HepG2 (cell line): ENCODE results near the gene RTRAF. TPM values are rescaled to one million over a fixed set of nuclear protein-coding genes. Genes with fewer than 3 reads are reported as not detected.

ENCODE experiments used
- ATAC-seq: fragments of 200-7000 bp; cut with Tn5 transposase; 3 replicates; pipeline ENCODE4 v1.9.1; 2020; ENCODE audit warnings: mild to moderate bottlenecking, moderate library complexity
- BruUV-seq: library from RNA; stranded (reverse); fragments of 400-500 nt; replicated peaks from 2 replicates; lab custom pipeline; 2021; lab: Mats Ljungman, UMichigan
- CTCF ChIA-PET: fragments of 300-600 bp; formaldehyde crosslinking; extraction: SDS; loops from one replicate; lab custom pipeline; 2021; ENCODE audit warnings: low total read pairs, inconsistent platforms, low intra/inter-chr PET ratio; lab: Yijun Ruan, JAX
- POLR2A ChIA-PET: fragments of 350-600 bp; sonication (Branson Sonifier 250); formaldehyde crosslinking; loops from one replicate; lab custom pipeline; 2020; ENCODE audit warnings: antibody characterized with exemption, inconsistent platforms; lab: Yijun Ruan, JAX
- DNase-seq: peaks from one replicate; pipeline ENCODE4 v3.0.0-alpha.2; 2015; ENCODE audit warnings: low spot score
- FAIRE-seq: peaks from 3 replicates; lab custom pipeline; 2011; peaks lifted over from hg19 to GRCh38; lab: Jason Lieb, UNC
- H2AFZ ChIP-seq: one replicate; pipeline ENCODE4 v1.6.1; 2011; ENCODE audit warnings: low read length, inconsistent platforms
- H3K27ac ChIP-seq: fragments of 300-600 bp; 3 replicates; pipeline ENCODE4 v1.8.0; 2011; ENCODE audit warnings: mixed run types, mild to moderate bottlenecking, mixed read lengths, low read length, inconsistent platforms; ENCODE audit not compliant: insufficient read depth; ENCODE audit errors: extremely low read length
- H3K27me3 ChIP-seq, 2 experiments: fragments of 200-600 bp in 1 of 2; 2 replicates in 1 of 2; 3 replicates in 1 of 2; pipeline versions ENCODE4 v1.6.0 to v1.8.0; 2011; ENCODE audit warnings: low read length in 2 of 2, mild to moderate bottlenecking in 2 of 2, moderate library complexity in 2 of 2, inconsistent platforms in 1 of 2; ENCODE audit not compliant: insufficient read depth in 2 of 2, control insufficient read depth in 1 of 2
- H3K36me3 ChIP-seq, 2 experiments: fragments of 200-600 bp in 1 of 2; replicated peaks in 1 of 2; 2 replicates in 1 of 2; 3 replicates in 1 of 2; pipeline versions ENCODE4 v1.5.1 to v1.8.0; 2011; ENCODE audit warnings: low read length in 2 of 2, inconsistent platforms in 1 of 2; ENCODE audit not compliant: insufficient read depth in 2 of 2, control insufficient read depth in 1 of 2
- H3K4me1 ChIP-seq: 2 replicates; pipeline ENCODE4 v1.5.1; 2012; ENCODE audit warnings: low read length, inconsistent platforms; ENCODE audit not compliant: insufficient read depth
- H3K4me2 ChIP-seq: 2 replicates; pipeline ENCODE4 v1.6.0; 2011; ENCODE audit warnings: low read depth, low read length, inconsistent platforms
- H3K4me3 ChIP-seq, 3 experiments: fragments of 200-600 bp in 1 of 3; sonication (generic), shearing (Covaris generic) in 1 of 3; replicated peaks in 1 of 3; 2 replicates each; pipeline ENCODE4 v1.5.1; 2011 to 2016; ENCODE audit warnings: low read length in 3 of 3, inconsistent platforms in 2 of 3, low read depth in 2 of 3, mild to moderate bottlenecking in 2 of 3, control low read depth in 1 of 3, mixed read lengths in 1 of 3; ENCODE audit not compliant: insufficient read depth in 1 of 3
- H3K79me2 ChIP-seq: one replicate; pipeline ENCODE4 v1.6.1; 2011; ENCODE audit warnings: low read length, inconsistent platforms; ENCODE audit not compliant: insufficient read depth
- H3K9ac ChIP-seq: 2 replicates; pipeline ENCODE4 v1.6.0; 2011; ENCODE audit warnings: mild to moderate bottlenecking, low read depth, low read length, inconsistent platforms; ENCODE audit not compliant: insufficient read depth
- H3K9me3 ChIP-seq: 2 replicates; pipeline ENCODE4 v1.5.1; 2012; ENCODE audit warnings: mild to moderate bottlenecking, low read length
- H4K20me1 ChIP-seq: 2 replicates; pipeline ENCODE4 v1.6.0; 2011; ENCODE audit warnings: inconsistent platforms, mild to moderate bottlenecking, low read length, moderate library complexity; ENCODE audit not compliant: insufficient read depth
- HINFP ChIP-seq: sonication (generic); formaldehyde crosslinking; IDR thresholded peaks from 2 replicates; pipeline ENCODE4 v1.4.0; 2020; ENCODE audit warnings: low read depth, mild to moderate bottlenecking, missing genetic modification reagents
- MLXIP ChIP-seq: sonication (generic); formaldehyde crosslinking; IDR thresholded peaks from 2 replicates; pipeline ENCODE4 v1.9.0; 2021; ENCODE audit warnings: missing genetic modification reagents, borderline replicate concordance
- ZNF567 ChIP-seq: sonication (generic); formaldehyde crosslinking; IDR thresholded peaks from 2 replicates; pipeline ENCODE4 v1.8.1; 2023; ENCODE audit warnings: mild to moderate bottlenecking, missing genetic modification reagents, borderline replicate concordance
- ZSCAN12 ChIP-seq: sonication (generic); formaldehyde crosslinking; IDR thresholded peaks from 2 replicates; pipeline ENCODE4 v1.9.0; 2021; ENCODE audit warnings: mild to moderate bottlenecking, missing genetic modification reagents
- WGBS: methylation state at CpG from one replicate; pipeline ENCODE4 v1.1.6; 2017; ENCODE audit warnings: low lambda C conversion rate; 5-methylcytosine and 5-hydroxymethylcytosine counted together
- in situ Hi-C: cut with HindIII; loops from 2 replicates; pipeline ENCODE4 v1.10.0; 2017; ENCODE audit warnings: low pct_unique_long_range_greater_than_20kb; ENCODE audit not compliant: extremely low pct_ligation_motif_present
- intact Hi-C: fragments of 100-400 bp; cut with micrococcal nuclease; formaldehyde crosslinking; loops from one replicate; pipeline ENCODE4 v1.10.0; 2022; ENCODE audit not compliant: unreplicated experiment
- polyA plus RNA-seq, 8 experiments: library from polyadenylated mRNA; depleted of rRNA in 3 of 8; stranded (reverse) in 7 of 8; unstranded in 1 of 8; fragments of >200 nt; fragmentation: Illumina TruSeq in 4 of 8; extraction: Trizol in 4 of 8; gene quantifications; 2 replicates each; pipeline versions ENCODE4 v1.2.1 to v1.2.3, GENCODE V29; 2011 to 2016; ENCODE audit warnings: low read depth in 4 of 8, missing spikeins in 1 of 8, mixed read lengths in 1 of 8; ENCODE audit not compliant: insufficient read depth in 1 of 8
- total RNA-seq, 5 experiments: library from RNA; depleted of rRNA; stranded (reverse); fragments of >200 nt; fragmentation: Illumina TruSeq; extraction: Trizol; gene quantifications; 2 replicates each; pipeline ENCODE4 v1.2.3, GENCODE V29; 2016; ENCODE audit warnings: low read depth in 1 of 5

RTRAF gene
- total and polyA plus RNA-seq, 2 of the 13 experiments (the other 11 are each of a cell fraction or from before 2014, with no cell fraction given) = 137 to 258 TPM

- Histone ChIP-seq H3K36me3 (no peaks in the 10 kb centered on the region), H2AFZ (no peak overlapping the region), H3K27ac (no peak overlapping the region), H3K4me3 (no peak overlapping the region), H3K79me2 (no peaks in the 10 kb centered on the region), H3K27me3 (peaks cover 0 to 10% of the 10 kb centered on the region in 2 experiments; a peak in 4 of 5 replicates), H4K20me1 (no peaks in the 10 kb centered on the region), H3K9ac (no peak overlapping the region), H3K4me1 (peaks cover 13% of the 10 kb centered on the region), H3K4me2 (no peak overlapping the region), H3K9me3 (no peaks in the 10 kb centered on the region)
- BruUV-seq = no TSS peak
- ChIA-PET POLR2A (no interaction called here), CTCF (no interaction called here)
- WGBS = 4% methylated on average over 2 of the region's 3 CpGs
- TF ChIP-seq ZSCAN12 (CRISPR knock-in tag) (no peak), HINFP (no peak), MLXIP (CRISPR knock-in tag) (no peak), ZNF567 (CRISPR knock-in tag) (no peak)
- no peak for FAIRE-seq
- no peak for ATAC-seq
- intact Hi-C loops = no loop called here
- DNase-seq = no peak
- in situ Hi-C loops = no loop called here
These were observed 61.9 kb downstream of the RTRAF start for GRCh38 chr14:52051251-52051650.
